GM18526 (cell line): Measurements from ENCODE around the gene BCKDHB.

Experiments
- POLR2A ChIP-seq: IDR thresholded peaks from 3 replicates; pipeline ENCODE4 v1.6.1; 2011; ENCODE audit not compliant: insufficient read length; ENCODE audit errors: extremely low read depth

The BCKDHB gene

DNA sequence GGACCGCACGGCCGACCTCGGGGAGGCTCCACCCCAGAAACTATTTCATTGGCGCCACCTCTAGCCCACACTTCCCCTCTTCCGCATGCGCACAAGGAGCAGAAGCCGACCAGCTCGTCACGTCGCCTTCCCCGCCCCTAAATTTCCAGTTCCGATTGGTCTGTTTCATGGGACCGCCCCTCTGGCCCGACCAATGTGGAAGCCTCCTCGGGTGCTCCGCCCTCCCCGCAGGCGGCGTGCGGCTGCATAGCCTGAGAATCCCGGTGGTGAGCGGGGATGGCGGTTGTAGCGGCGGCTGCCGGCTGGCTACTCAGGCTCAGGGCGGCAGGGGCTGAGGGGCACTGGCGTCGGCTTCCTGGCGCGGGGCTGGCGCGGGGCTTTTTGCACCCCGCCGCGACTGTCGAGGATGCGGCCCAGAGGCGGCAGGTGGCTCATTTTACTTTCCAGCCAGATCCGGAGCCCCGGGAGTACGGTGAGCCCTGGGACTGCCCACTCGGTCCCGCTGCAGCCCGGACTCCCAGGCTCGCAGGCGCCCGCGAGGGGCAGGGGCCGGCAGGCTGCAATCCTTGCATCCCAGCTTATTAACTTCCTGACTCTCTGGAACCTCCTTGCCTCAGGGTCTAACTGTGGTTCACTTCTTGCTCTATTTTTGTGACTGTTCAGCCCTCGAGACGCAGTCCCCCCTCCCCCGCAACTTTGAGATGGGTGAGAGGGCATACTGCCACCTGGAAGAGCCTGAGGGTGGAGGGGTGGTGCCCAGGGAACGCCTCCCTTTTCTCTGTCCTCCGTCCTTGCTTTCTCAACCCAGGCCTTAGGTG lies at the start of gene BCKDHB:
Gene BCKDHB, plus strand, starts transcription at position 254 of the 818 bp plus-strand sequence. Its CDS starts 23 bp downstream, at position 277.
- TF ChIP-seq POLR2A: peak; percentile 86

DNA sequence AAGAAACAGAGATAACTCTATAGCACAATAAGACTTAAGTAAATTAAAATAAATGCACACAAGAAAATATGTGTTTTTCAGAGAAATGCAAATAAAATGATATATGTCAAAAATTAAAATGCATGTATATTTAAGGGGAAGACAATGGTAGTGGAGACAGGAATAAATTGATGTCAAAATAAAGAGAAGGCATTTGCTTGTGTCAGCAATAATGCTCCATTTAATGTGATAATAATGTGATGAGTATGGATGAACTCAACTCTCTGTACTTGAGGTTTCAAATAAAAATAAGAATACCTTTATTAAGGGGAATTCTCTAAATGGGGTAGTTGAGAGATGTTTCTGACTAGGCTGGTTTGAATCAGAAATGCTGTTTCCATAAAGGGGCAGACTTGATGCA lies 45.7 kb upstream of the BCKDHB start:
- no peak for TF ChIP-seq POLR2A

DNA sequence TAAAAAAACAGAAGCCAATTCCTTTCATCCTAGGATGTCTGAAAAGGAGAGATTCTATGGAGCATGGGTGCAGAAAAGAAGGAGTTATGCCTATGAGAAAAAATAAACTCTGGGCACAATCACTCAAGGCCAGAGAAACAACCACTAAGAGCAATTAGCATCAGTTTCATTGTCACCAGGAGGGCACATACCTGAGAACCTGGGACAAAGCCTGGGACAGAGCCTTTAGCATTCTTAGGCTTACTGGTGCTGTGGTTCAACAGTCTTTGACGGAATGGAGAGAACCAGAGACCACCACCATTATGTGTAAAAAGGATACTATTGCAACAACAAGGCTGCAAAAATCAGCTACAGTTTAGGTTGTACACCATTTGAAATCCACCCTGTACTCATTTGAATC lies 29.4 kb upstream of the BCKDHB start:
- TF ChIP-seq POLR2A: no peak

DNA sequence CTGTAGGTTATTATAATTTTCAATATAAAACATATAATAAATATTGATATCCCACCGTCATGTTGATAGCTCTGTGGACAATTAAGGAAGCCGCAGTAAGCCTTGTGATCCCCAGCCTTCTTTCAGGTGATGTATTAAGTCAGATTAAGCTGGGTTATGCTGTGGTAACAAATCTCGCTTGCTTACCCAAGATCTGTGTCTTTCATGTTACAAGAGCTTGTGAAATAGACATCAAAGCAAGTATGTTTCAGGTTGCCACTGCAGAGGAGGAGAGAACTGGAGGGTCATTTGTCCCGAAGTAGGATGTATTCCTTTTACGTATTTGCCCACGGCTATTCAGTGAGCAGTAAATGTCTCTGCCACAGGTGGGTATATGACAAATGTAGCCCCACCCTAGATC lies 17.8 kb upstream of the BCKDHB start:
- TF ChIP-seq POLR2A: no peak

DNA sequence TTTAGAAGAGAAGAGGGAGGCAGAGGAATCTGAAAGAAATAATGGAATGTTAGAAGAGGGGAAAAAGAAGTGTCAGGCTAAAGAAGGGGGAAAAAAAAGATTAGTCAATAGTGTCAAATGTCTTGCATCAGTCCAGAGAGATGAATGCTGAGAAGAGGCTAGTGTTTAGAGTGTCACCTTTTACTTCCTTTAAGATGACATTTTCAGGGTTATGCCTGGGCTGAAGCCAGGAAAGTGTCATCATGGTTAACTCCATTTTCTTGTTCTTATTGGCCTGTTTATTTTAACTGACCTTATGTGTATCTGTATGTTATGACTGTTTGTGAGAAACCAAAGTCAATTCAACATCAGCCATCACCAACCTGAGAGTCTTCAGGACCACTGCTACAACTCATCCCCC lies 15.0 kb upstream of the BCKDHB start:
- TF ChIP-seq POLR2A: no peak

DNA sequence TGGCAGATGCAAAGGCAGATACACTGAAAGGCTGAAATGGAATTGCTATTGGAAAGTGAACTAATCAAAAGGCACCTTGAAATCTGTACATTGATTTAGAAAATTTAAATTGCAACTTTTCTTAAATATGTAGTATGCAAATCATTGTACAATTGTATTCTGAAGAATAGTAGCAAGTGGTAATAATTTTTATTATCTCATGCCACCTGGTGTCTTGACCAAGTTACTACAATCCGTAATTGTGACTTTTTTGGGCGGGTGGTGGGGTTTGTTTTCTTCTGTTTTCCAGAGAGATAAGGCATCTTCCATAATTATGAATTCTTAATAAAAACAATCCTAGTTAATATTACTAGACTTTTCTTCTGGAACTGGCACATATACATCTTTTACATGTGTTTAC lies 12.5 kb upstream of the BCKDHB start:
- TF ChIP-seq POLR2A: no peak

DNA sequence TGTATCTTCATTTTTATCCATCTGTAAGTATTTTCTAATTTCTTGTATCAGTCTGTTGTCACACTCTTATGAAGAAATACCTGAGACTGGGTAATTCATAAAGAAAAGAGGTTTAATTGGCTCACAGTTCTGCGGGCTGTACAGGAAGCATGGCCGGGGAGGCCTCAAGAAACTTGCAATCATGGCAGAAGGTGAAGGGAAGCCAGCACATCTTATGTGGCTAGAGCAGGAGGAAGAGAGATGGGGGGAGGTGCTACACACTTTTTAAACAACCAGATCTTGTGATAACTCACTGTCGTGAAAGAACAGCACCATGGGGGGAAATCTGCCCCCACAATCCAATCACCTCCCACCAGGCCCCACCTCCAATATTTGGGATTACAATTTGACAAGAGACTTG lies 10.9 kb upstream of the BCKDHB start:
- TF ChIP-seq POLR2A: no peak

DNA sequence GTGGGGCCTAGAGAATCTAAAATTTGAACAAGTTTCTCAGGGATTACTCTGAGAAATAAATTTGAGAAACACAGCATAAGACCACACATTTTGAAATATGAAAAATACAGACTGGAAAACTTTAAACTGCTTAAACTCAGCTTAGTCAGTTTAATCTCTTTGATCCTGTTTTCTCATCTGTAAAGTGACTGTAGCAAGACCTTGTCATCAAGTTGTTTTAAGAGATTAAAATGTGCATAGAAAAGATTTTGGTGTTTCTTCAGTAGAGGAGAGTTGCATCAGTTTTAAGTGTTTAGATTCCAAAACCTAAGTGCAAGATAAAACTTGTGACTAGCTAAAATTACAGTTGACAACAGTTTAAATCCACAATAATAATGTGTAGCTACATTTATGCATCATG lies 8.1 kb upstream of the BCKDHB start:
- no peak for TF ChIP-seq POLR2A

DNA sequence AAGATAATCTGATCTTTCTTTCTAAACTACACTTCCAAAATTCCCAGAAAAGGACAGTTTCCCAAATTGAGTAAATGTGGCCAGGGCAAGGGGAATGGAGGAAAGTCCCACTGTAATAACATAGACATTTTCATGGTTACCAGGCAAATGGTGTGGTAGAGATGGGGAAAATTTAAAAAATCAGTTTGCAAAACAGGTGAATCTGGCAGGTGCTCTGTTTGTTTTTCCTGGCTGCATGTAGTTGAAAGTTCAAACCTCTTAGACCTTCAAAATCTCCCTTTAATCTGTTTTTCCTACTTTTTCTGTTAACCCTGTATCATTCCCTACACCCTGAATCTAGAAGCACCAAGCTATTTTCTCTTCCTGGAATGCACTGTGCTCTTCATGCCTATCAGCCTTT lies 2.0 kb upstream of the BCKDHB start:
- TF ChIP-seq POLR2A: no peak

DNA sequence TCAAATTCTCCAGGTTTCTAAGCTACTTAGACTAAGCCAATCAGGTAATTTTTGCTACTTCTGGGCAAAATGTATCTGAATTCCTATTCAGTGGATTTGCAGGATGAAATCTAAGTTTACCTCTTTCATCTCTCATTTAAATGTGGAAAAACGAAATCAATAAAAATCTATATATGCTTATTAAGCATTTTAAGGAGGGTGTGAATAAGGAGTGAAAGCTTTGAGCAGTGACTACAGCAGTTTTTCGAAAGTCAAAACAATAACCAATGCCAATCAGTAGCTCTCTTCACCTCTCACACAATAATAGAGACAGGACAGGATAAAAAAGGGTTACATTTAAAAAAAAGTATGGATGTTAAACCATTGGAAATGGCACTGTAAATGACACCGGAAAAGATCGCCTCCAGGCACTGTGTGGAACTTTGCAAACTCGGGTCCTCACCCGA lies 476 bp upstream of the BCKDHB start:
- peak; percentile 75 for TF ChIP-seq POLR2A

DNA sequence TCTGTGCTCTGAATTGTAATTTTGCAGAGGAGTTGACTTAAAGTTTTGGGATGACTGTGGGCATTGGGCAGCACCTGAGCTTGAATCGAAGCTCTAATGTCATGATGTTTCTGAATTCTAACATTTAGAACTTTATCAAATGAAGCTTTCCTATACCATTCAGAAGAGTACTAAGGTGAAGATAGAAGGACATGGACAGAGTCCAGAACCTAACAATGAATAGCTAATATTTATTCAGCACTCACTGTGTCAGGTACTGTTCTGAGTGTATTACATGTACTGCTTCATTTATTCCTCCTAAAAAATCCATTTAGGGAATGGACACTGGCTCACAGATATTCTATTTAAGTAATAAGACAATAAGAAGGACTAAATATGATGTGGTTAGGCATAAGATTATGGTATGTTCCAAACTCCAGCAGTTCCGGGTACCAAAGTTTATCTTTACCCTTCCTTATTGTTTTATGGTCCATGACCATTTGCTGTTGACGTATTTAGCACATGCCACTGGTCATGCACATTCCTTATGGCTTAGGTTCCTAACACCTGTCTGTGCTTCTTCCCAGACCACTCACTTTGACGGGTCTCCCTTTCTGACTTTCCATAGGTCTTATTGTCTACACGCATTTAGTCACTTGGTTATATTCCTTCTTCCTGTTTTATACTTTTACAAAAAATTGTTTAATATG lies 20.3 kb downstream of the BCKDHB start:
- TF ChIP-seq POLR2A: no peak

DNA sequence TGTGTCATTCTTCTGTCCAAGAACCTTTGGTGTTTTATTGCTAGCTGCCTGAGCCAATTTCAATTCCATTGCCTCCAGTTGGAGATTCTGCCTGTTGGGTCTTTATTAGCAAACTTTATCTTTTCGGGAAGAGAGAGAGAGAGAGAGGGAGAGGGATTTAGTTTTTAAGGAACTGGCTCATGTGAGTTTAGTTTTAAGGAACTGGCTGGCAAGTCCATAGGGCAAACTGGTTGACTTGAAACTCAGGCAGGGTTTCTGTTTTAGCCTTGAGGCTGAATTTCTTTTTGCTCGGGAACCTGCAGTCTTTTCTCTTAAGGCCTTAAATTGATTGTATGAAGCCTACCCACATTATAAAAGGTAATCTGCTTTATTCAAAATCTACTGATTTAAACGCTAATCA lies 23.0 kb downstream of the BCKDHB start:
- TF ChIP-seq POLR2A: no peak

DNA sequence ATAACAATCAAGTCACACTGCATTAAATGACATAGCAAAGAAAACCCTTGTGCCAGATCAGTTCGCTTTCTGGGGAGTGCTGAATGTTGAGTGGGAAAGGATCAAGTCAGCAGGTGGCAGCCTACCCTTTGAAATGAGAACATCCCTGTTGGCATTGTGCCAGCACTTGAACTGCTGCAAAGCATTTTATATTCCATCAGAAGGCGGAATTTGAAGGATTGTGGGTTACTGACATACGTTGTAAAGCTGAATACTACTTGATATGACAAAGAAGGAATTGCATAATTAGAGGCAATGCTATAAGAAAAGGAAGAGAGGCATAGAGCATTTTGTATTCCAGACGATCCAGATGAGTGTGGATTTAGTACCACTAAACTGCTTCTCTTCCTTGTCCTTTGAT lies 26.5 kb downstream of the BCKDHB start:
- no peak for TF ChIP-seq POLR2A

DNA sequence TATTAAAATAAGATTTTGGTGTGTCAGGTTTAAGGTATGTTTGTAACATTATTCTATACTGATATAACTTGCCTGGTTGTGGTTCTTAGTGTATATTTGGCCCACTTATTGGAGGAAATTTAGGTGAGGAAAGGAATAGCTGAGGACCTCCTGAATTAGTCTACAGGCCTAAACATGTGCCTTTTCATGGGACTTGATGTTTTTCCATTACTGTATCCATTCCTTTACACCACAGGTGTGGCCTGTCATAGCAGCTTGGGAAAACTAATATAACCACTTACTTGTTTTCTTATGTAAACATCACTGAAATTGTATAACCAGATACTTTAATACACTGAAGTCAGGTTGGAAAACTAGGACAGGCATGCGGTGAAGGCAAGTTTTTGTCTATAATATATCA lies 27.6 kb downstream of the BCKDHB start:
- no peak for TF ChIP-seq POLR2A

DNA sequence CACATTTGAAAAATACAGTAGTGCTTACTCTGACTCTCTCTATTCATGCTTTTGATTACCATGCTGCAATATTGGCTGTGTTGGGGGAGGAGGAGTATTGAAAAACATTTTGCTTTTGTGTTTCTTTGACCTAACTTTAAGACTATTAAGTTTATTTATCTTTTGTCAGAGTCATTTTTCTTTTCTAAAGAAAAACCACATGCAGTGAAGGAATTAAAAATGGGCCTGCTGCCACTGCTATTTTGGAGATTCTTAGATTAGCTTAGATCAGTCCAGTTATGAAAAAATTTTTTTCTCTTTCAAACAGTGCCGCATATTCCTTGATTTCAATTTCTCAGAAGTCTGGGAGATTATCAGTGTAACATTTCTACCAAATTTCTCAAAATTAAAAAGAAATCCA lies 36.1 kb downstream of the BCKDHB start:
- TF ChIP-seq POLR2A: no peak

DNA sequence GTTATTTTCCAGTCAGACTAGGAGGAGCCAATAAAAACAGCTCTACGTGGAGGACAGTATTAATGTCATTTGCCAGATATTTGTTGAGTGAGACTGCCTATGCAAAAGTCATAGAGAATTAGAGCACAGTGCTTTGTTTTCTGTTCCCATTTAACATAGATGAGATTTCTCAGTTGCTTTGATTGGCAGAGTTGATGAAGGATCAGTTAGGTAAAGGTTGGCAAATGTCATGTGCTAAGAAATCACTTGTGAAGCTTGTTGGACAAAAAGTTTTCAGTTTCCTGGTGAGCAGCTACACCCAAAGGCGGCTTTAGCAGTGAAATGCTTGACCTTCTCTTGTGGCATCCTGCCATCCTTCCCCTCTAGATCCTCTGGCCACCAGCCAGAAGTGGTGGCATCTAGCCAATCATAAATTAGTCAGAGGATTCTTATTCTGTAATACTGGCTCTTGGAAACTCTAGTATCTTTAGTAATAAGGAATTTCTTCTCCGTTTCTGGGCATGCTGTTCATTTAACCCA lies 37.0 kb downstream of the BCKDHB start:
- TF ChIP-seq POLR2A: no peak
